NCI-H345 treated with DMSO at 0.1 percent for 48 hours (cell line): ENCODE data around the gene DDX31.
"Not testable (repeated sequence)": the region's sequence is repeated elsewhere in the genome, so short reads cannot be mapped to it uniquely, and the experiment has no call there.

ENCODE experiments used
- DNase-seq: peaks from one replicate; lab custom pipeline; 2025; ENCODE audit not compliant: unreplicated experiment; lab: John Stamatoyannopoulos, UW

DDX31 gene

DNA sequence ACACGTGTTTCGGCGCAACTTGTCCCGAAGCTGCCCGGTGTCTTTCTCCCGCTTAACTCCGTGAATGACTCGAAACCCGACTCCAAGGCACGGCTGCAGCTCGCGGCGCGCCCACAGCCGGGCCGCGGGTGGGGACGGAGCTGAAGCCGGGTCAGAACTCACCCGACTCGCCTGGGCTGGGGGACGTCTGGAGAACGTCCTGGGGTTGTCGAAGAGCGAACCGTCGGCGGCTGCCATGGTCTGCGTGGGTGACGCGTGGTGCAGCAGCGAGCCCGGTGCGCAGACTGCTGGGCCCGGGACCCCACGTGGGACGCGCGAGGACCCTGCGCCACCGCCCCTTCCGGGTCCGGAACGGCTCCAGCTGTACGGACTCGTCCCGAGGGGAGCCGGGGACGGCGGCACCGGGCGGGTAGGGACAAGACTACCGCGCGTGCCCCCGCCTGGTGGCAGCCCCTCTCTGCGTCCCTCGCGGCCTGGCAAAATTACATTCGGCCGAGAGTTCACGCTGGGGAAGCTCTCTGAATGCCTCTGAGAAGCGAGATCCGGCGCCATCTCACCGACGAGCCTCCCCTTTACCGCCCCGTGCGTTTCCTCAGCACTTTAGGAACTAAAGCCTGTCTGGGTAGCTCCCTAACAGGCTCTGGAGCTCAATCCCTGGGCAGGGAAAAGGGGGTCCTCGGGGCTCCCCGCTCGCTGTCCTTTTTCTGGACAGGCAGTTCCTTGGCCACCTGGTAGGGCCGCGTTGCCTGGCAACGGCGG lies at the start of gene DDX31:
TSS of gene DDX31 (minus strand) at position 286 of the 759 bp plus-strand sequence. CDS start at position 237, 49 bp downstream.
- peak; percentile 57 for DNase-seq

DNA sequence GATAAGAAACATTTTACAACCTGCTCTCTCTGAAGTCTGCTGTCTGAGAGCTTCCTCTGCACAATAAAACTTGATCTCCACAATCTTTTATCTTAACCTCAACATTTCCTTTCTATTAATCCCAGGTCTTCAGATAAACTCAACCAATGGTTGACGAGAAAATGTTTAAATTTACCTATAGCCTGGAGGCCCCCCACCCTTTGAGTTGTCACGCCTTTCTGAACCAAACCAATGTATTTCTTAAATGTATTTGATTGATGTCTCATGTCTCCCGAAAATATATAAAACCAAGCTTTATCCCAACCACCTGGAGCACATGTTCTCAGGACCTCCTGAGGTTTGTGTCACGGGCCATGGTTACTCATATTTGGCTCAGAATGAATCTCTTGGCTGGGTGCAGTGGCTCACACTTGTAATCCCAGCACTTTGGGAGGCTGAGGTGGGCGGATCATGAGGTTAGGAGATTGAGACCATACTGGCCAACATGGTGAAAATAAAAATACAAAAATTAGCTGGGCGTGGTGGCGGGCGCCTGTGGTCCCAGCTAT lies 48.7 kb upstream of the DDX31 start:
- DNase-seq: not testable (repeated sequence)

DNA sequence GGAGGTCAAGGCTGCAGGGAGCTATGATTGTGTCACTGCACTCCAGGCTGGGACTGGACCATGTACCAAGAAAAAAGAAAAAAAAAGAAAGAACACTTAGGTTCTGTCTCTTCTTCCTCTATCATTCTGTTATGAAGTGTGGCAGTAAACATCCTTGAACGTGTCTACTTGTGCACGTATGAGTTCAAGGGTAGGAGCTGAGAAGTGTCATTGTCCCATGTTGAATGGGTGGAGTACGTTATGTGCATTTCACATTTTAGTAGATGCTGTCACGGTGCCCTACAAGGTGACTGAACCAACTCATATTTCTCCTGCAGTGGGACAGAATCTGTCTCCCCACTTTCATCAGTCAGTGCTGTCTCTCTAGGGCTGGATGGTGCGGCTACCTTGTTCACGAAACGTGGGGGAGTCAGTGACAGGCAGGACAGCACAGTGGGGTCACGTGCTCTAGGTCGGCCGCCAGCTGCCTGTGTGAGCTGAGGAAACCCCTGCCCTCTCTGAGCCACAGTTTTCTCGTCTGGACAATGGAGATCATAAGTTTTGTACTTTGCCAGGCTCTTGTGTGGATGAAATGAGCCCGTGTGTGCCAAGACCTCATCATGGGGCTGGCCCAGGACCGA lies 47.7 kb upstream of the DDX31 start:
- DNase-seq: no peak

DNA sequence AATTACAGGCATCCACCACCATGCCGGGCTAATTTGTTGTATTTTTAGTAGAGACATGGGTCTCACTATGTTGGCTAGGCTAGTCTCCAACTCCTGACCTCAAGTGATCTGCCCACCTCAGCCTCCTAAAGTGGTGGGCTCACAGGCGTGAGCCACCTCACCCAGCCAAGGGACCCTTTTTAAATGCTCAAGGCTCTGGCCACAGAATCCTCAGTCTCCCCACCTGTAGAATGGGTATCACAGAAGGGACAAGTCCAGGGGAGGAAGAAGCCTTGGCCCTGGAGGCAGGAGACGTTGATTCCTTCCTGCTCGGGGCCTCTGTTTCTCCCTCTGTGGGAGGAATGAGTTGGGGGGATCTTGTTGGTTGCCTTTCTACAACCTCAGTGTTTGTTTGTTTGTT lies 46.2 kb upstream of the DDX31 start:
- DNase-seq: no peak

DNA sequence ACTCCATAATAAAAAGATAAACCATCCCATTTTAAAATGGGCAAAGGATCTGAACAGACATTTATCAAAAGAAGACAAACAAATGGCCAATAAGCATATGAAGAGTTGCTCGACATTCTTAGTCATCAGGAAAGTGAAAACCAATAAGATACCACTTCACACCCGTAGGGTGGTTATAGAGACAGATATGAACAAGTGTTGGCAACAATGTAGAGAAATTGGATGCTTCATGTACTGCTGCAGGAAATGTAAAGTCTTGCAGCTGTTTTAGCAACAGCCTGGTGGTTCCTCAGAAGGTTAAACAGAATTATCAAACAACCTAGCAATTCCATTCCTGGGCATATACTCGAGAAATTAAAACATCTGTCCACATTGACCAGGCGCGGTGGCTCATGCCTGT lies 43.0 kb upstream of the DDX31 start:
- no peak for DNase-seq

DNA sequence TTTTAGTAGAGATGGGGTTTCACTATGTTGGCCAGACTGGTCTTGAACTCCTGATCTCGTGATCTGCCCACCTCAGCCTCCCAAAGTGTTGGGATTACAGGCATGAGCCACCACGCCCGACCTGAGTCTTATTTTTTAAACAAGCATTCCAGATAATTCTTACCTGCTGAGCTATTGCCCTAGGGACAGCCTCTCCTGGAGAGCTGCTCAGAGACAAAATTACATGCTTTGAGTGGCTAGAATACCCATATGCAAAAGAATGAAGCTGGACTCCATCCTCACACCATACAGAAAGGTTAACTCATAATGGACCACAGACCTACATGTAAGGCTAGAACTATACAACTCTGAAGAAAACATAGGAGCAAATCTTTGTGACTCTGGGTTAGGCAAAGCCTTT lies 42.1 kb upstream of the DDX31 start:
- no peak for DNase-seq

DNA sequence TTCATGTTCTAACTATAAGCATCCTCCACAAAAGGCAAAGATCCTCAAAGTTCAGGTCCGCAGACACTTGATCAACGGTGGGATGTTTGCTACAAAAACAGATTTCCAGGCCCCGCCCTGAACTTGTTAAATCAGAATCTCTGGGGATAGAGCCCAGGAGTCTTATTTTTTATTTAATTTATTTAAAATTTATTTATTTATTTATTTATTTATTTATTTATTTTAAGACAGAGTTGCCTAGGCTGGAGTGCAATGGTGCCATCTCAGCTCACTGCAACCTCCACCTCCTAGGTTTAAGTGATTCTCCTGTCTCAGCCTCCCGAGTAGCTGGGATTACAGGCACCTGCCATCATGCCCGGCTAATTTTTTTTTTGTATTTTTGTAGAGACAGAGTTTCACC lies 41.4 kb upstream of the DDX31 start:
- DNase-seq: not testable (repeated sequence)

DNA sequence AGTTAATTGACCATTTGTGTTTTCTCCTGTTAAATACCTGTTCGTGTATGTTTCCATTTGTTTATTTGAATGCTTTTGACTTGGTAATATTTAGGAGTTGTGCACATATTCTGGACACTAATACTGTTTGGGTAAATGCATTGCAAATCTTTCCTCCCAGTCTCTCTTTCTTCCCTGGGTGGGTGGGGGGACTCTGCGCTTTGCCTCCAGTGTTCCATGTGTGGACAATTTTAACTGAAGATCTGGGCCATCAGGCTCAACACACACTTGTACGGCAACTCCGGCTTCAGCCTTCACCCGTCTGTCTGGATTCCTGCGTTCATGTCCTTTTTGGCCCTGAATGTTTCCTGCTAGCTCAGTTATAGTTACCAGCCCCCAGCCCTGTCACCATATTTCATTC lies 40.5 kb upstream of the DDX31 start:
- DNase-seq: no peak

DNA sequence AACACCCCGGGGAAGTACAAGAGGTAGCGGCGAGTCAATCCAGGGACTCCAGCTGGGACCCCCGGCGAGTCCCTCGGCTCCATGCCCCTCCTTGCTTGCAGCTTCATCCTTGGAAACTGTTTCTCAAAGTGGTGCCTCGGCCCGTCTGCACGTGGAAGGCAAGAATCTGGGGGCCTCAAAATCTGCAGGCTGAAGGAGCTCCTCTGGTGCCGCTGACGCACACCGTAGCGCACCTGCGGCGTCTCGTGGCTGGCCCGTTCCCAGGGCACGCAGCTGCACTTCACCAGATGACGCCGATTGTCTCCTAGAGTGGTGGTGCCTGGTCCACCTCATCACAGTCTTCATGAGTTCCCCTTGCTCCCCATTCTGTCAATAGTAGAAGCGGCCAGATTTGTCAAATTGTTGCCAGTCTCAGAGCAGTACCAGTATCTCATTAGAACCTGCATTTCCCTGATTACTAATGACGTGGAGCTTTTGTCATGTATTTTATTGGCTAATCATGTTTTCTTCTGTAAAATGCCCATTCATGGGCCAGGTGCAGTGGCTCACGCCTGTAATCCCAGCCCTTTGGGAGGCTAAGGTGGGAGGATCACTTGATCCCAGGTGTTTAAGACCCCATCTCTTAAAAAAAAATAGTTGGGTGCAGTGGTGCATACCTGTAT lies 39.1 kb upstream of the DDX31 start:
- no peak for DNase-seq

DNA sequence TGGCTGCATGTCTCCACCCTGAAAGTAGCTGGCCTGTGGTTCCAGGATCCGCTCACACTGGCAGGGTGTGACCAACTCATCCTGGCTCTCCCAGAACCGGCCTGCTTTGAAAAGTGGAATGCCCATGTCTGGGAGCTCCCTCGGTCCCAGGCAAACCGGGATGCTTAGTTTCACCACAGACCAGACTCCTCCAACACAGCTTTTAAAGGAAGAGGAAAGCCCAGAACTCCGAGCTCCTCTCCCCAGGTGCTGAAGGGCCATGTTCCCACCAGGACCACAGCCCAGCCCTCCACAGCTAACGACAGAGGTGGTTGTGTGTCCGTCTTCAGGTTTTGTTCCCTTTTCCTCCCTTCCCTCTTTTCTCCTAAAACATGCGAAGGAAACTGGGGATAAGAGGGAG lies 38.5 kb upstream of the DDX31 start:
- DNase-seq: no peak

DNA sequence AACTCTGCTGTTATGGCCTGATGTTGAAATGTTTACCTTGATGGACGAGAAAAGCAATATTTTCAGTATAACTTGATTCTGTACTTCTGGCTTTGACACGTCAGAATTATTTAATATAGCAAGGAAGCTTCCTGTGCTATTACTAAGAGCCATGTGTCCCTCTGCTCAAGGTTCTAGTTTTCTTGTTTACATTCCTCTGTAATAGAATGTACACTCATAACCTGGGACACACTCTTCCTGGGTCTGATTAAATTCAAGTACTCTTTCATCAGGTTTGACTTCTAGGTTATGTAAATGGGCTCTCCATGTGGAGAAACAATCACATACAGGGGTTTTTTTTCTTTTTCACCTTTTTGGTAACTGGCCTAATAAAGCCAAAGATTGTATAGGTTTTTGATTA lies 33.6 kb upstream of the DDX31 start:
- no peak for DNase-seq

DNA sequence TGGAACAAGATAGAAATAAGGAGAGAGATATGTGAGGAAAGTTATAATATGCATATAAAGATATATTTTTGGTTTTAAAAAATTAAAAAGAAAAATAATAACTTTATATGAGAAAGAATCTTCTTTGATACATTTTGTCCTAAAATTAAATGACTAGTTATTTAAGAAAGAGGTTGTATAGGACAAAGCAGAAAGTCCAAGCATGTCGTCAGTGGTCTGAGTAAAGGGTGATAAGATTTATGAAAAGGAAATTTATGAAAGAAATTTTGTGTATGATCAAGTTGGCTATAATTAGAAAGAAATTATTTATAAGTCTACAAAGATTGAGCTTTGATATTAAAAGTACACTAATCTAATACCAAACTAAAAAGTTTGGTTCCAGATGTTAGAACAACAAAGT lies 32.5 kb upstream of the DDX31 start:
- no peak for DNase-seq

DNA sequence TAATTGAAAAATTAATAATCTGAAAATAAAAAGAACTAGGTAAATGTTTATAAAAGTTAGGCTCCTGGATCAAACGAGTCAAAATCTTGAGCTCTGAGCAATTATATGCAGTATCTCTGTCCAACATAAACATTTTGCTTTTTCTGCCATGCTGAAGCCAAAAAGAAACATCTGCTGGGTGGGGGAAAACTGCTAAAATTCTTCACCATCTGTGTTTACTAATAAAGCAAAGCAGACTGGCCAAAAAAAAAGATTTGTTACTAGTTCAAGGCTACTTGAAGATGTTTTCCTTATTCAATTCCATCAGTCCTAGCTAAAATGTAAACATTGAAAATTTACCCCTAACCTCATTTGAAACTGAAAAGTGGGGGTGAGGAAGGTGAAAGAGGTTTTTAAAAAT lies 30.2 kb upstream of the DDX31 start:
- DNase-seq: no peak

DNA sequence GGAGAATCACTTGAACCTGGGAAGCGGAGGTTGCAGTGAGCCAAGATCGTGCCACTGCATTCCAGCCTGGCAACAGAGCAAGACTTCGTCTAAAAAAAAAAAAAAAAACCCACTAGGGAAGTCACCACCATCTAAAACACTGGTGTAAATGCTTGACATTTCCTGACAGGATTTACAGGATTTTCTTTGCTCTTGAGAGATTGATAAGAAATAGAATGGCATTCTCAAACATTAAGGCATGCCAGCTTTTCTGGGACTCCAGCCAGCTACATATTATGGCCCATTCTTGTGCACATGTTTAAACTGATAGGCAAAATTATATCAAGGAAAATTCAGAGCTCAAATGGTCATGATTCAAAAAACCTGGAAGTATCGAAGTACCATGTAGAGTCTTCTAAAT lies 29.2 kb upstream of the DDX31 start:
- no peak for DNase-seq

DNA sequence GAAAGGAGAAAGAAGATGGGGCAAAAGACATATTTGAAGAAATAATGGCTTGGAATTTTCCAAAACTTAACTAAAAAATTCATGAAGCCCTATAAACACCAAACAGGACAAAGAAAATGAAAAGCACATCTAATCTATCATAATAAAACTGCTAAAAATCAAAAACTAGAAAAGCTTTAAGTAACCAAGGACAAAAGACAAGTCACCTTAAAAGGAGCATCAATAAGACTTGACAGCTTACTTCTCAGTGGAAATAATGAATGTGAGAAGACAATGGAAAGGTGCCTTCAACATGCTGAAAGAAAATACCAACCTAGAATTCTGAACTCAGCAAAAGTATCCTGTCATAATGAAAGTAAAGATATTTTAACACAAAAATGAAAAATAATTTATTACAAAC lies 27.4 kb upstream of the DDX31 start:
- no peak for DNase-seq

DNA sequence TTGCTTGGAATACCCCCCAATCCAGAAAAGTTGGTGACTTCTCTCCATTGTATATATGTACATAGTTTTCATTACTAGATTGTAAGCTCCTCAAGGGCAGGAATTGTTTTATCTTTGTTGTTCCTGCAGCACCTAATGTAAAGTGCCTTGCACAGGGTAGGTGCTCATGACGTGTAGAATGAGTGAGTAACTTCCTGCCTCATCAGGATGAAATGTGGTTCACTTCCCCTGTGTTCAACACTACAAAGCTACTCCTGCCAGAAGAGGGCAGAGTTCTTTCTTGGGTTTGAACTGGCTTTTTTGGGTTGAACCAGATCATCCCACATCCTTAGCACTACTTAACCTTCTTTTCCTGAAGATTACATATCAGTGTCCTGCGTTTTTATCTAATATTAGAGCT lies 24.4 kb upstream of the DDX31 start:
- DNase-seq: no peak

DNA sequence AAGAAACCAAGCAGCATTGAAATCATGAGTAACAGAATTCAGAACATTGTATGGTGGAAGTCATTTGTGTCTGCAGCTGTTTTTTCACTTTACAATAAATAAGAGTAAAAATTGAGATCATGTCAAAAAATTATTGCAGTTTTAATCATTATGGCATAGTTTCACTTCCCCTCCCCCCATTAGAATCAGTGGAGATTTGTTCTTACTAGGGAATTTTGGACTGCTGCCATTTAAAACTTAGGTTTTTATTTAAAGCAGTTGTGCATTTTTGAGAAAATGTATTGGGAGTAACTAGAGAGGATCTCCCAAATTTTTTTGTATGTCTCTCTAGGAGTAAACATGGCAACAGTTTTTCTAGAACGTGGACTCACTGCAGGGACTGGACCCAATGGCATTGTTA lies 20.9 kb upstream of the DDX31 start:
- DNase-seq: no peak

DNA sequence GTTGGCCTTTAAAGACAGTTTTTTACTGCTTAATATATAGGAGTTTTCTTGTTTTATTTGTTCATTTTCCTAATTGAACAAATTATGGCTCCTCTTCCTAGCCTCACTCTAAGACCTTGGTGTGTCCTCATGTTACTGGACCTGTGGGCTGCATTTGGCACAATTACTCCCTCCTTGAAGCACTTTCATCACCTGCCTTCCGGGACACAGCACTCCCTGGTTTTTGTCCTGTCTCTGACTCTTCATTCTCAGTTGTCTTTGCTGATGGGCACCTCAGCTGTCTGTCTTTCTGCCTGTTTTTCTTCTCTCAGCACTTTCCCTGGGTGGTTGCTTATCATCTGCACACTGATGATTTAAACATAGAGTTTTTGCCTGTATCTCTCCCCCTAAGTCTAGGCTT lies 14.1 kb upstream of the DDX31 start:
- DNase-seq: no peak

DNA sequence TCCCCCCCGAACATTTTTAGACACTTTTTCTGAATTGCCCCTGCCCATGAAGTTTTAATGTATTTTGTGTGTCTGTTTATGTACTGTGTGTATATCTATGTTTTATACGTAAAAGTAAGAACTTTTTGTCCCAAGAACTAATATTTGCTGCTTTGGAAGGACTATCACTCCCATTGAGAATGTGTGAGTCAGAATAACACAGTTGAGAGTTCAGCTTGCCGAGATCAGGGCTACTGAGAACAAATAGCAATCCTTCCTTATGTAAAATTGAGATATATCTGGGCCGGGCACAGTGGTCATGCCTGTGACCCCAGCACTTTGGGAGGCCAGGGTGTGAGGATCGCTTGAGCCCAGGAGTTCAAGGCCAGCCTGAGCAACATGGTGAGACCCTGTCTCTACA lies 11.8 kb upstream of the DDX31 start:
- DNase-seq: no peak

DNA sequence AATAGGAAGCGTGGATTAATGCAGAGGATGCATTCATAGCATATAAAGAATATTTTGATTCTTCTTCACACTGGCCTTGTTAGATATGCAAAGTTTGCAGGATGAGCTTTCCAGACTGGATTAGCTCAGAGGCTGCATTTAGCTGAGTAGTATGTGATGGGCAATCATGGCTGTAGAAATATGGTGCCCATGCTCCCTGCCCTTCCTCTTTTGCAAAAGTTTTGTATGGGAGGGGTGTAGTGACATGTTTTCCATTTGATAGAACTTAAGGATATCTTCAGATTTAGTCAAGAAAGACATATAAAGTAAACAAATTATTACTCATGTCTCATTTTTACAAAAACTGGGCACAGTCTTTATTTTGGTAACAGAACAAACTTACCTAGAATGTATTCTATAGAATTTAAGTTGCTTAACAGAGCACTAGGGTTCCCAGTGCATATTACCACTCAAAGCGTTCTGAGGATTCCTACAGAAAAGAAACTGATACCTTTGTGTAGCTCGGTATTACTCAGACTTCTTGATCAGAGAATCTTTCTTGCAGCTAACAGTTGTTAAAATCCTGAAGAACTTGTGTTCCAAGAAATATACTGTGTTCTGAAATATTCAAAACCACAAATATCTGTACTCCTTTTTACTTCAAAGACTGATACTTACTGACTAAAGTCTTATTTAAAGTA lies 10.3 kb upstream of the DDX31 start:
- DNase-seq: no peak

DNA sequence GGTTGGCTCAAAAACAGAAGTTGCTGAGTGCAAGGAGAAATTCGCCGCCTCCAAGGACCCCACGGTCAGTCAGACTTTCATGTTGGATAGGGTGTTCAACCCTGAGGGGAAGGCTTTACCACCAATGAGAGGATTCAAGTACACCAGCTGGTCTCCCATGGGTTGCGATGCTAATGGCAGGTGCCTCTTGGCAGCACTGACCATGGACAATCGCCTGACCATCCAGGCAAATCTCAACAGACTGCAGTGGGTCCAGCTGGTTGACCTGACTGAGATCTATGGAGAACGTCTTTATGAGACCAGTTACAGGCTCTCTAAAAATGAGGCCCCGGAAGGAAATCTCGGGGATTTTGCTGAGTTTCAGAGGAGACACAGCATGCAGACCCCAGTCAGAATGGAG lies 8.2 kb upstream of the DDX31 start:
- DNase-seq: no peak

DNA sequence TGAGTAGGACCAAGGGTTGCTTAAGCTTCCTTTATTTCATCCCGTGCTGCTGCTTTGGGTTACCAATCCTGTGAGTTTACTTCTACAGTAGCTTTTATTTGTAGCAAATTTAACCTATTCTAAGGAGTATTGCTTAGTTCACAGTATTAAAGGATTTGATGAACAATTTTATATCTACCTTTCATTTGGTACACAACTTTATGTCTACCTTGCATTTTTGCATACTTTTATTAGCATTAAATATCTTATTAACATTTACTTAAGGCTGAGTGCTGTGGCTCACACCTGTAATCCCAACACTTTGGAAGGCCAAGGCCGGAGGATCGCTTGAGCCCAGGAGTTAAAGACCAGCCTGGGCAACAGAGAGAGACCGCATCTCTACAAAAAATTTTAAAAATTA lies 4.7 kb upstream of the DDX31 start:
- DNase-seq: no peak
